KOPT-K1 (cell line): Measurements from ENCODE around the gene CDC42EP5.

Experiments
- H3K27ac ChIP-seq: fragments of 200-600 bp; sonication (generic); 2 replicates; pipeline ENCODE4 v1.5.1; 2016; ENCODE audit warnings: antibody characterized with exemption, mild to moderate bottlenecking, low read depth, low read length; ENCODE audit not compliant: poor library complexity, severe bottlenecking
- H3K36me3 ChIP-seq: fragments of 200-600 bp; sonication (generic); 2 replicates; pipeline ENCODE4 v1.5.1; 2017; ENCODE audit warnings: antibody characterized with exemption, mild to moderate bottlenecking, low read length, moderate library complexity; ENCODE audit not compliant: insufficient read depth
- H3K9me3 ChIP-seq: fragments of 200-600 bp; sonication (generic); 2 replicates; pipeline ENCODE4 v1.5.1; 2017; ENCODE audit warnings: antibody characterized with exemption, low read length, mild to moderate bottlenecking; ENCODE audit not compliant: insufficient read depth, poor library complexity, severe bottlenecking

CDC42EP5 gene

DNA sequence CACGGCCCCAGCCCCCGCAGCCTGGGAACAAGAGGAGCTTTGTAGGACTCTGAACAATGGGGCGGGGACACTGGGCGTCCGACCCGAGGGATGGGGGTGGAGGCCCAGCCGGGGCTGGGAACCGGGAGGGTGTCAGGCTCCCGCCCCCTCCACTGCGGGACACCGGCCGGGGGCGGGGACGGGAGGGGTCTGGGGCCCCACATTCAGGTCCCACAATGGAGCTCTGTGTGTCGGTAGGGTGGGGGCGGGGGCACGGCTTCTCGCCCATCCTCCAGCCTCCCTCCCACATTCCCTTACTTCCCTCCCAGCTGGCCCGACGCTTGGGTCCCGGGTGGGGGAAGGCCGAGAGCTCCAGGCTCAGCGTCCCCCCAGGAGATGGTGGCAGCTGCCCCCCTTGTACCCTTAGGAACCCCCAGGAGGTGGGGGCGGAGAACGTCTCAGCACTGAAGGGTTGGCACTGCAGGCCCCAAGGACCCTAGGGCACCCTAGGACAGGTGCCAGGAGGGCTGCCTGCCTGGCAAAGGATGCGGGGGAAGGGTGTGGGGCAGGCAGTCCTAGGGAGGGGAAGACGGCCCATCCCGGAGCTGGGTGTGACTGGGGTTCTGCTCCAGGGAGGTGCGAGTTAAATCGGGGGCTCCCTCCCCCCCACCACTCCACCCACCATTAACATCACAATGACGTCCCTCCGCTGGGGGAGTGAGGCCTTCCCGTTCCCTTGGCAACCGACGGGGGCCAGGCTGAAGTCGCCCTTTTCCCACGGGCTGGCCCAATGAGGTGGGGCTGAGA lies 52.5 kb downstream of the CDC42EP5 start:
- H3K27ac ChIP-seq: no peak overlapping the region
- no peaks in the 10 kb centered on the region for H3K9me3 ChIP-seq
- H3K36me3 ChIP-seq: no peaks in the 10 kb centered on the region

DNA sequence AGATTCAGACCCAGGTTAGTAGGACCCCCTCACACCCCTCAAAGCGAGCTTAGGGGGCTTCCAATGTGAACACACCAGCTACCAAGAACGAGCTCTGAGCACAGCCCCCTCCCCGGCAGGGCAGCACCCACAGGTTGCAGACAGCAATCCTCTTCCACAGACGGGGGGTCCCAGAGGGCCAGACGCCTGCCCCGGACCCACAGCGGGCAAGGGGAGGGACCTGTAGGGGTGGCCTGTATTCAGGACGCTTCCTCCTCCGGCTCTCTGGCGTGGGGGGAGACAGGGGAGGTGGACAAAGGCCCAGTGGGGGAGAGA lies 53.1 kb downstream of the CDC42EP5 start:
- H3K36me3 ChIP-seq: no peaks in the 10 kb centered on the region
- no peak overlapping the region for H3K27ac ChIP-seq
- H3K9me3 ChIP-seq: no peaks in the 10 kb centered on the region

DNA sequence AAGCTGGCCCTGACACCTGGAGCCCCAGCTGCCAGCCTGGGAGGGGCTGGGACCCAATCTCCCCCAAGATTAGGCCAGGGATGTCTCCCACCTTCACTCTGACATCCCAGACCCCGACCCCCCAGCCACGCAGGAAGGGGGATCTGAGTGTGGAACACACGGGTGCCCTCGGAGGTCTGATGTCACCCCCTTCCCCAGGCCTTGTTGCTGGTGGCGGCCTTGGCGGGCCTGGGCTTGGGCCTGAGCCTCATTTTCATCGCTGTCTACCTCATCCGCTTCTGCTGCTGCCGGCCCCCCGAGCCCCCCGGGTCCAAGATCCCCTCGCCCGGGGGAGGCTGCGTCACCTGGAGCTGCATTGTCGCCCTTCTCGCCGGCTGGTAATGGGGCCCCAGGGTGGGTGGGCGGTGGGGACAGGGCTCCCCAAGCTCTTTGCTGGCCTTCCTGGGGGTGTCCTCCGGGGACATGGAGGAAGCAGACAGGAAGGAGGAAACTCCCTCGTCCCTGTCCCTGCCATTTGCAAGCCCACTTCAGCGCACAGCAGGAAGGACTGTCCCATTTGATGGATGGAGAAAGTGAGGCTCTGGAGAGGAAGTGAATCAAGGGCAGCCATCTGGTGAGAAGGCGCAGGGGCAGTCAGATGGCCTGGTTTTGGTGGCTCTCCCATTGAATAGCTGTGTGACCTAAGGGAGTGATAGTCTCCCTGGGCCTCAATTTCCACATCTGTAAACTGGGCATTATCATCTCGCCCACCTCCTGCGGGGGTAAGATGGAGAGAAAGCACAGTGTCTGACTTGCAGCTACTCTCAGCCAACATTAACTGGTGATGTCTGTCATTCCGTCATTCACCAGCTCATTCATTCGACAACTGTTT lies 53.9 kb downstream of the CDC42EP5 start:
- no peak overlapping the region for H3K27ac ChIP-seq

DNA sequence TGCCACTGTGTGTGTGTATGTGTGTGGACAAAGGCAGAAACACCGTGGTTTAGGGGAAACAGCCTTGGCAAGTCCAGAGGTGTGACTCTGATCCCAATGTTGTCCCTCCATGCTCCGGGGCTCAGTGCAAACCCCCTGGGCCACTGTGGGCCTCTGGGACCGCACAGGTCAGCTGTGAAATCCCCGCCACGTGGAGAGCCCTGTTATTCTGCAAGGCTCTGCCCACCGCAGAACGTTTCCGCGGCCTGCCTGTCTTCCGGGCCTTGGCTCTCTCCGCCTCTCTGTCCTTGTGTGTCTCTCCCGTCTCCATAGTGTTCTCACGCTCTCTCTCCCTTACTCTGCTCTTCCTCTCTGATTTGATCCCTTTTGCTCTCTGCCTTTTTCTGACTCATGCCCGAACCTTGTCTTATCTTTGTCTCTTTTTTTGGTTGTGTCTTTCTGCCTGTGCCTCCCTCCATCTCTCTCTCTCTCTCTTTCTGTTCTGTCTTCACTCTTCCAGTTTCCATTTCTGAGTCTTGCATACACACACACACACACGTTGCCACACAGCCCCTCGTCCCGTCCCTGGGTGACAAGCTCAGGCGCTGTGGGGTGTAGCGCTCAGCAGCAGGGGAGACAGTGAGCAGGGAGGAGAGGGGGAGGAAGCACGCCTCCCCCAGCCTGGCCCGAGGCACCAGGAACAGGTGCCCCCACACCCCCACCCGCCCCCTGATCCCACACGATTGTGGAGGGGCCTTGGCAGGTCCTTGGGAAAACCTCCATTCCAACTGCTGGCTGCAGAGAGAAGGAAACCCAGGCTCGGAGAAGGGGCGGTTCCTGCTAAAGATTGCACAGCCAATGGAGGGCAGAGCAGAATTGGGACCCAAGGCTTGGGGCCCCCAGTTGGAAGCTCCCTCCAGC lies 54.8 kb downstream of the CDC42EP5 start:
- Histone ChIP-seq H3K27ac (no peak overlapping the region), H3K9me3 (no peaks in the 10 kb centered on the region), H3K36me3 (no peaks in the 10 kb centered on the region)

More for the DNA sequence above, 53.9 kb downstream of the CDC42EP5 start:
- no peaks in the 10 kb centered on the region for H3K9me3 ChIP-seq
- H3K36me3 ChIP-seq: no peaks in the 10 kb centered on the region

DNA sequence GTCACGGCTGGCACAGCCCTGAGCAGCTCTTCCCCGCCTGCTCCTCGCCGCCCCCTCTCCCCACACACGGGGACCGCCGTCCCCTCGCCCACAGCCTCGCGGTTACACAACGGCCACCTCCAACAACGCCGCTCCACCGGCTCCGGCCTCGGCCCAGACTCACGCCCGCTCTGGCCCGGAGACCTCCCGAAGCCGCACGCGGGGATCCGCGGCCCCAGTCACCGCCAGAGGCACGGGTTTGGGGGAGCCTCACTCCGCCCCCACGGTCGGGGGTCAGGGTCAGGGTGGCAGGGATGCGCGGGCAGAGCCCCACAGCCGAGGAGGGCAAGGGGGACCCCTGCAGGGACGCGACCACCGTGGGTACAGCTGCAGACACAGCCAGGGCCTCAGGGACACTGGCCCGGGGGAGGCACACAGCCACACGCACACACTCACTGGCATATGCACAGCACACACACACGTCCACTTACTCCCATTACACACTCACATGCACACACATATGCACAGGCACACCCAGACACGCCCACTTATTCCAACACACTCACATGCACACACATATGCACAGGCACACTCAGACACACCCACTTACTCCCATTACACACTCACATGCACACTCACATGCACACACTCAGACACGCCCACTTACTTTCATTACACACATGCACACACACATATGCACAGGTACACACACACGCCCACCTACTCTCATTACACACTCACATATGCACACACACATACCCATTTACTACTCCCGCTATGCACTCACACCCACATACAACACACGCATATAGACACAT lies 56.2 kb downstream of the CDC42EP5 start:
- Histone ChIP-seq H3K27ac (no peak overlapping the region), H3K36me3 (no peaks in the 10 kb centered on the region), H3K9me3 (no peaks in the 10 kb centered on the region)

DNA sequence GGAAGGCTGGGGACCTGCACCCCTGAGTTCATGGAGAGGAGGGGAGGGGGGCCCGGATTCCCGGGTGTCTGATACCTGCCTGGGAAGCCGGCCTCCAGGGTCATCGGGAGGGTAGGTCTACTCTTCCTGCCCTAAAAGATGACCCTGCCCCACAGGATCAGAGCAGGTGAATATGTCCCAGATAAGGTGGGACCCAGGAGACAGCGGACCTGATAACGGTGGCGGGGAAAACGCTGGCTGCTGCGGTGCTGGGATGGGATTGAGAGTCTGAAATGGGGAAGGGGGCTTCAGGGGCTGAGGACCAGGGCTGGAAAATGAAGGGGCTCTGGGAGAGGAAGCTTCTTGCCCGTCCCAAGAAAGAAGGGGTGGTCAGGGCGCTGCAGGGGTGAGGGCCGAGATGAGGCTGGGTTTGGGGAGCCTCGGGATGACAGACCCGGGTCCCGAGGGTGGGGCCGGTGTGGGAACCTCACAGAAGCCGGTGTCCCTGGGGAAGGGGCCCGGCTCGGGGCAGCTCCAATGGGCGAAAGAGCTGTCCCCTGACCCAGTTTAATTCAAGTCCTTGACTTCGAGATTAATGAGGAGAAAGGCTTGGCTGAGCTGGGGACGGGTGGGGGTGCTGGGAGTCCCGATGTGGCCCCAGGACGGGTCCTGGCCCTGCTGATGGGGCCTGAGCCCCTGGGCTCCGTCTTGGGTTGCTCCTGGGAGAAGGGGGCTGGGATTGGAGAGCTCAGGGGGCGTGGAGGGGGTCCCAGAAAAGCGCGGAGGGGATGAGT lies 57.0 kb downstream of the CDC42EP5 start:
- Histone ChIP-seq H3K36me3 (no peaks in the 10 kb centered on the region), H3K9me3 (no peaks in the 10 kb centered on the region), H3K27ac (no peak overlapping the region)

DNA sequence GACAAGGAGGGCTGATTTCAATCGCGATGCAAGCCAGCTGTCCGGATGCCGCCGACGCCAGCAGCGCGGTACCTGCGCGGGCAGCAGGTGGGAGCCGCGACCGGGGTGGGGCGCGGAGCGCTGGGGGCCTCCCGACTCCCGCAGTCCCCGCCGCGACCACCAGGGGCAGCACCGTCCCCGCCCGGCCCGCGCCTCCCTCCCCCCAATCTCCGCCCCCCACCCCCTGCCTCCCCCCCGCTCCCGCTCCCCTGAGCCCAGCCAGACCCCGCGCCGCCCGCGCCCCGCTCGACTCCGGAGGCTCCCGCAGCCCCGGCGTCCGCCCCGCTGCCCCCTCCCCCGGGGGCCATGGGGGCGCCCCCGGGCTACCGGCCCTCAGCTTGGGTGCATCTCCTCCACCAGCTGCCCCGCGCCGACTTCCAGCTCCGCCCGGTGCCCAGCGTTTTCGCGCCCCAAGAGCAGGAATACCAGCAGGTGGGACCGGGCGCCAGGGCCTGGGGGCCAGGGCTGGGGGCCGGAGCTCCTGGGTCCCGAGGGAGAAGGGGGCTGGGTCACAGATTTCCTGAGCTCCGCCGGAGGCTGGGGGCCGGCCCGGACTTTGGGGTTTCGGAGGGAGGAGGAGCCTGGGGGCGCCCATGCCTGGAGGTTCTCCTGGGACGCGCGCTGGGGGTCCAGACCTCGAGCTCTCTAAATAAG lies 57.7 kb downstream of the CDC42EP5 start, which contains the start of gene TTYH1:
TSS of gene TTYH1 (plus strand) at position 257 of the 693 bp plus-strand sequence. CDS start at position 346, 89 bp downstream.
- Histone ChIP-seq H3K36me3 (no peaks in the 10 kb centered on the region), H3K9me3 (no peaks in the 10 kb centered on the region), H3K27ac (no peak within 1 kb of the TSS)
